ENCODE results near the gene GNL1.
"Not testable (repeated sequence)": the region's sequence is repeated elsewhere in the genome, so short reads cannot be mapped to it uniquely, and the experiment has no call there.

The GNL1 gene

DNA sequence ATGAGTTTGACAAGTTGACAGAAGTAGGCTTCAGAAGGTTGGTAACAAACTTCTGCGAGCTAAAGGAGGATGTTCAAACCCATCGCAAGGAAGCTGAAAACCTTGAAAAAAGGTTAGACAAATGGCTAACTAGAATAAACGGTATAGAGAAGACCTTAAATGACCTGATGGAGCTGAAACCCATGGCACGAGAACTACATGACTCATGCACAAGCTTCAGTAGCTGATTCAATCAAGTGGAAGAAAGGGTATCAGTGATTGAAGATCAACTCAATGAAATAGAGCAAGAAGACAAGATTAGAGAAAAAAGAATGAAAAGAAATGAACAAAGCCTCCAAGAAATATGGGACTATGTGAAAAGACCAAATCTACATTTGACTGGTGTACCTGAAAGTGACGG is 34.3 kb downstream of the GNL1 start:
- not testable (repeated sequence) for DNase-seq

DNA sequence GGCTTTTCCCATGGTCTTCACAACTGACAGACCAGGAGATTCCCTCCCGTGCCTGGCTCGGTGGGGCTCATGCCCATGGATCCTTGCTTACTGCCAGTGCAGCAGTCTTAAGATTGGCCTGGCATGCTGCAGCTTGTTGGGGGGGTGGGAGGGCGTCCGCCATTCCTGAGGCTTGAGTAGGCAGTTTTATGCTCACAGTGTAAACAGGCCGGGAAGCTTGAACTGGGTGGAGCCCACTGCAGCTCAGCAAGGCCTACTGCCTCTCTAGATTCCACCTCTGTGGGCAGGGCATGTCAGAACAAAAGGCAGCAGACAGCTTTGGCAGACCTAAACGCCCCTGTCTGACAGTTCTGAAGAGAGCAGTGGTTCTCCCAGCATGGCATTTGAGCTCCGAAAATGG is 35.2 kb downstream of the GNL1 start:
- not testable (repeated sequence) for DNase-seq

DNA sequence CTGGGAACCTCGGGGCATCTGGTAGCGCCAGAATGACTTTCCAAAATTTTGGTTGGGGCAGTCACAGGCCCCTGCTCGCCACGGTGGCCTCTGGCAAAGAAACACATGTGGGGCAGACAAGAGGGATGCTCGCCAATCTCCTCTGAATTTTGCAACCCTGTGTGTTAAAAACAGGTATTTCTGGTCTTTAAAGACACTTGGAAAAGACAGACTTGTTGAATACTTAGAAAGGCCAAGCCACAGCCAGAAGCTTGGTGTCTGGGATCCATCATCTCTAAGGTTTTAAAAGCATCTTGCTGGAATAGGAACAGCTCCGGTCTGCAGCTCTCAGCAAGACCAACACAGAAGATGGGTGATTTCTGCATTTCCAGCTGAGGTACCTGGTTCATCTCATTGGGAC is 35.8 kb downstream of the GNL1 start:
- DNase-seq: no peak

DNA sequence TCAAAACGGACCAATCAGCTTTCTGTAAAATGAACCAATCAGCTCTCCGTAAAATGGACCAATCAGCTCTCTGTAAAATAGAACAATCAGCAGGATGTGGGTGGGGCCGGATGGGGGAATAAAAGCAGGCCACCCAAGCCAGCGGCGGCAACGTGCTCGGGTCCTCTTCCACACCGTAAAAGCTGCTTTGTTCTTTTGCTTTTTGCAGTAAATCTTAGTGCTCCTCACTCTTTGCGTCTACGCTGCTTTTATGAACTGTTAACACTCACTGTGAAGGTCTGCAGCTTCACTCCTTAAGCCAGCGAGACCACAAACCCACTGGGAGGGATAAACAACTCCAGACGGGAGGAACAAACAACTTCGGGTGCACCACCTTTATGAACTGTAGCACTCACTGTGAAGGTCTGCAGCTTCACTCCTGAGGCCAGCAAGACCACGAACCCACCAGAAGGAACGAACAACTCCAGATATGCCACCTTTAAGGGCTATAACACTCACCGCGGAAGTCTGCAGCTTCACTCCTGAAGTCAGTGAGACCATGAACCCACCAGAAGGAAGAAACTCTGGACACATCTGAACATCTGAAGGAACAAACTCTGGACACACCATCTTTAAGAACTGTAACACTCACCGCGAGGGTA is 37.7 kb downstream of the GNL1 start:
- DNase-seq: not testable (repeated sequence)

DNA sequence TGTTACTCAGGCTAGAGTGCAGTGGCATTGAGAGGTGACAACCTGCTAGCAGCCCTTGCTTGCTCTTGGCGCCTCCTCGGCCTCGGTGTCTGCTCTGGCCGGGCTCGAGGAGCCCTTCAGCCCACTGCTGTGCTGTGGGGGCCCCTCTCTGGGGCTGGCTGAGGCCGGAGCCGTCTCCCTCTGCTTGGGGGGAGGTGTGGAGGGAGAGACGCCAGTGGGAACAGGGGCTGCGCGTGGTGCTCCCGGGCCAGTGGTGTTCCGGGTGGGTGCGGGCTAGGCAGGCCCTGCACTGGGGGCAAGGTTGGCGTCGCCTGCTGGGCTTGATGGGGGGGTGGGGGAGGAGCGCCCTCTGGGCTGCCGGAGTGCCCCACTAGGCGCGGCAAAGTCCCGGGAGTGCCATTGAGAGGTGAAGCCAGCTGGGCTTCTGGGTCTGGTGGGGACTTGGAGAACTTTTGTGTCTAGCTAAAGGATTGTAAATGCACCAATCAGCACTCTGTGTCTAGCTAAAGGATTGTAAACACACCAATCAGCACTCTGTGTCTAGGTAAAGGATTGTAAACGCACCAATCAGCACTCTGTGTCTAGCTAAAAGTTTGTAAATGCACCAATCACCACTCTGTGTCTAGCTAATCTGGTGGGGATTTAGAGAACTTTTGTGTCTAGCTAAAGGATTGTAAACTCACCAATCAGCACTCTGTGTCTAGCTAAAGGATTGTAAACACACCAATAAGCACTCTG is 38.4 kb downstream of the GNL1 start:
- not testable (repeated sequence) for DNase-seq

DNA sequence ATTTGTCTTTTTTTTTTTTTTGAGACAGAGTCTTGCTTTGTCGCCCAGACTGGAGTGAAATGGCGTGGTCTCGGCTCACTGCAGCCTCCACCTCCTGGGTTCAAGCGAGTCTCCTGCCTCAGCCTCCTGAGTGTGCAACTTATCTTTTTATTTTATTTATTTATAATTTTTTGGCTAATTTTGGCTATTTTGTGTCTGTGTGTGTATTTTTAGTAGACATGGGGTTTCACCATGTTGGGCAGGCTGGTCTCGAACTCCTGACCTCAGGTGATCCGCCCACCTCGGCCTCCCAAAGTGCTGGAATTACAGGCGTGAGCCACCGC is 39.6 kb downstream of the GNL1 start:
- DNase-seq: not testable (repeated sequence)

DNA sequence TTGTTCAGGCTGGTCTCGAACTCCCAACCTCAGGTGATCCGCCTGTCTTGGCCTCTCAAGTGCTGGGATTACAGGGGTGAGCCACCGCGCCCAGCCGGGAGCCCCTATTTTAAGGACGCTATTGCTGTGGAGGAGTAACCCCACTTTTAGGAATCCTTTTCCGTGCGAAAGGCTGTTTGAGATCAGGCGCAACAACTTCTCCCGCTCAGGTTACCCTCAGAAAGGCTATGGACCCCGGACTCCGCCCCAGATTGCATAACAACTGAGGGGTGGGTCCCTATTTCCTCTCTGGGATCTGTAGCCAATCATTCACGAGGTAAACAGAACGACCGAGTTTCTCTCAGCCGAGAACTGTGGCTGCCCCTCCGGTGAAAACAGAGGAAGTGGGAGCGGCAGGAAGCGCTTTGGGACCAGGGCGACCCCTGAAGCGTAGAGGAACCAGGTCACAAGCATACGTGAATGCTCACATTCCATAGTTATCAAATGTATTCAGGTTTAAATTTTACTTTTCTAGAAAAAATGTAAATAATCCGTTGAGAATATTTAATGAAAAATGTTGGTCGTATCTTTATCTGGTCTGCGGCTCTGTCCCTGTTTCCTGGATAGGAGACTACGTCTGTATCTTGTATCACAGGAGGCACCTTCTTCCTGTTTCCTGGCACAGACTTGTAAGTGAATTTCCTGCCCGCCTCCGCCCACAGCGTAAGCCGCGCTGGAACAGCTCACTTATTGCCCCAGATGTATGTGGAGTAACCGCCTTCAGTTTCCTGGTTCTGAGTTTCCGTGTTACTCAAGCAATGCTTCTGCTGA is 40.1 kb downstream of the GNL1 start:
- peak; percentile 81 for DNase-seq

DNA sequence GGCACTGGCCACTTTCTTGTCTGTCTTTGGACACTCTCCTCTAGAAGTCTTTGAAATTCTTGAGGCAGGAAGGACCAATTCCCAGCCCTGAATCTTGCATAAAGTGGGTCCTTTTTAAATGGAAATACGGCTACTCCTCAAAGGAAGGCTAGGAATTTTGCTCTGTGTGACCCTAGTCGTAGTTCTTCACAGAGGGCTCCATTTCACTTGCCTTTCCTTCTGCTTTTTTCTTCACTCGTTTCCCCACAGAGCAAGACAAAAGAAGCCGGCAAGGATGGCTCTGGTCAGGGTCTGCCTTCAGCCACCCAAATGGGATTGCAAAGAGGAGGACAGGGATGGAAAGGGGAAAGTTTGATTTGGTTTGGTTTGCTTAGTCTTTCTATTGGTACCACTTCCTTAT is 41.2 kb downstream of the GNL1 start:
- no peak for DNase-seq

DNA sequence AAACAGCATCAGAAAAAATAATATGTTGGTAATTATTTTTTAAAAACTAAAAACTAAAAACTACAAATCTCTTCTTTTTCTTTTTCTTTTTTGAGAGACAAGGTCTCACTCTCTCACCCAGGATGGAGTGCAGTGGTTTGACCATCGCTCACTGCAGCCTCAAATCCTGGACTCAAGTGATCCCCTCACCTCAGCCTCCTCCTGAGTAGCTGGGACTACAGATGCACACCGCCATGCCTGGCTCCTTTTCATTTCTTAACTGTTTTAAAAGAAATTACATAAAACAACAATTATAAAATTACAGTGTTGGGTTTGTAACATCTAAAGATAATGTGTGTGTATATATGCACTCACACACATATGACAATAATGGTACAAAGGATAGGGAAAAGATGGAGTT is 42.8 kb downstream of the GNL1 start:
- DNase-seq: no peak

DNA sequence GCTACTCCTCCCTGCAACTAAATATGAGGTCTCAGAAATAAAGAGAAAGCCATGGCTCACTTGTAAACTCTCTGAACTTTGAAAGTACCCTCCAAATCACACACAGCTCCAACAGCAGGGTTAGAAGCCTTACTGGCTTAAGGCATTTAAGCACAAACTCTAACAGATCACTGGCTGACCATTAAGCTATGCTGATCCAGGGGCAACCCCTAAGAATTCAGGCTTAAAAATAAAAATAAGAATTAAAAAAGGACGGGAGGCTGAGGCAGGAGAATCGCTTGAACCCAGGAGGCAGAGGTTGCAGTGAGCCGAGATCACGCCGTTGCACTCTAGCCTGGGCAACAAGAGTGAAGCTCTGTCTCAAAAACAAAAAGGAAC is 45.1 kb downstream of the GNL1 start:
- no peak for DNase-seq

DNA sequence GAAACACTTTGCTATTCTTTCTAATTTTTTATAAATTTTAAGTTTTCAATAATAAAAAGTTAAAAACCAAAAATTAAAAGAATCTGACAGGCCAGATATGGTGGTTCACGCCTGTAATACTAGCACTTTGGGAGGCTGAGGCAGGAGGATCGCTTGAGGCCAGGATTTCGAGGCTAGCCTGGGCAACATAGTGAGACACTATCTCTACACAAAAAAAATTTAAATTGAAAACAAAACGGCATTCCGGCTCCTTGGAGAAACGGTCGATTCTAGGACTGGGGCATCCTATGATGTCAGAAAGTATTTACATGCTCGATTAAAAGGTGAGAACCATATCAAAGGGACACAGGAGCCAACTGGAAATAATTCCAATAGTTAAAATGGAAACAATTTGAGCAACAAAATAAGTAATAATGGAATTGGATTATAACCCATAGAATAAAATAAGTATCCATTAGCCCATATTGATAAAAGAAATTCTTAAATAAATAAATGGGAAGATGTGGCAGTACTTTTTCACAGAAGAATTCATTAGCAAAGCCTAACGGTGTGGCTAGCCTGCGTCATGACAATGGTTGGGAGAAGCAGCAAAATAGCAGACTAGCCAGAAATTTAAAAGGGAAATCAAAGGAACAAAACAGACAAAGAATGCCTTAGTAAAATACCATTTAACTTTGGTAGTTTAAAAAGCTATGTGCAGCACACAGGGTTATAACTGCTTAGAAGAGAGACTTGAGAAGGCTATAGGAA is 45.7 kb downstream of the GNL1 start:
- DNase-seq: no peak

DNA sequence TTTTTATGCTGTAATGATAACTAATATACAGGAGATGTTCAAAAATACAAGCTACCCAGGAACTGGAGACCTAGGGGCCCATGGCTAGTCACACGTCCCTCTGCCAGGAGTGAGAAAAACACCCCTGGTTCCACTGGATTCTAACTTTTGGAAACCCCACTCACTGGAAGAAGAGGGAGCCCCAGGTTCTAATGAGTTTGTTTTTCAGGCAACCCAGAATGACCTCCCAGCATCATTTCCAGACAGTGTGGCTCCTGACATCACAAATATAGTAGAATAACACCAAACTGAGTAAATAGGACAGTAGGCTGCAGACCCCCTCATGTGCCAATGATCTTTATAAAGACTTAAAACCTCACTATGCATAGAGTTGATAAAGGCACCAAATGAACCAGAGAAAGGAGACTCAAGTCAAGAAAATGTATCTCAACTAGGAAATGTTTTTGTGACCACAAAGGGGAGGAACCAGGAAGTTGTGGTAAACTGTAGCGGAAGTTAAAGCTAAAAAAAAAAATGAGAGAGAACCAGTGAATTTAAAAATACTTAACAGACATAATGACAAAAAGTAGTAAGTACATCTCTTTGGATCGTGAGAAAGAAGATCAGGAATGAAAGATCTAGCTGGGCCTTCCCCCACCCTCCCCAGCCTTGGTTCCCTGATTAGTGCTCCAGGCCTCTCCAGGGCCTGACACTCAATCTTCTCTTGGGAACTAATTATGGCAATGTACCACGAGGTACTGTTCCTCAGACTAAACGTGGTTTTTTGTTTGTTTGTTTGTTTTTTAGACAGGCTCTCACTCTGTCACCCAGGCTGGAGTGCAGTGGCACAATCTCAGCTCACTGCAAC is 47.2 kb downstream of the GNL1 start:
- DNase-seq: no peak

DNA sequence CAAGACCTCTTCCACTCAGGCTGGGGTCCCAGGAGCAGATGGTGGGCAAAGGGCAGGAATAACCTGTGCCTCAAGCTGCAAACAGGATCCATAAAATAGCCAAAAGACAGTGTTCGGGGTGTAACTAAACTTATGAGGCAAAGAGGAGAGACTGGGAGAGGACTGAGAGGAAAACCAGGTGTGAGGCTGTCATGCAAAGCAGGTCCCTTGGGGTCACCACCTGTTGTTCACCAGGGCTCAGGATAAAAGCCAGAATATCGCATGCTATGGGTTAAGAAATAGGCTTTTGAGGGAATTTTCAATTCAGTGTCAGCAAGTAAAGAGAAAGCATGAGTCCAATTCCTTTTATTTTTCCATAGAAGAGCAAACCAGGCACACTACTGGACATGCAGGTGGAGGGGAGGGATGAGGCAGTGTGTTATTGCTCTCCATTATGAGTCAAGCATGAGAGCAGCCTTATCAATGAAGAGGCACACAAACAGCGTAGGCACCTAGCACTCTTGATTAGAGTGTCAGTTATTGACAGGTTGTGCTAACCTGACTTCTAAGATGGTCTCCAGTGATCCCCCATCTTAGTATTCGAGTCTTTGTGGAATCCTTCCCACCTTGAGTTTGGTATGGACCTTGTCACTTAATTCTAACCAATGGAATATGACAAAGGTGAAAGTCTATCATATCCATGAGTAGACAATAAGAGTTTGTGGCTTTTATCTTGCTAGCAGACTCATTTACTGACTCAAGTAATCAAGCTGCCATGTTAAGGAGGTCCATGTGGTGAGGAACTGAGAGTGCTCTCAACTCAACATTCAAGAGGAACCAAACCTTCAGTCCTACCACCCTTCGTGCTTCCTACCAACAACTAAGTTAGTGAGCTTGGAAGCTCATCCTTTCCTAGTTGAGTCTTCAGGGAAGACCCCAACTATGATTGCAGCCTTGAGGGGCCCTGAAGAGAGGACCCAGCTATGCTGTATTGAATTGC is 48.2 kb downstream of the GNL1 start:
- no peak for DNase-seq

DNA sequence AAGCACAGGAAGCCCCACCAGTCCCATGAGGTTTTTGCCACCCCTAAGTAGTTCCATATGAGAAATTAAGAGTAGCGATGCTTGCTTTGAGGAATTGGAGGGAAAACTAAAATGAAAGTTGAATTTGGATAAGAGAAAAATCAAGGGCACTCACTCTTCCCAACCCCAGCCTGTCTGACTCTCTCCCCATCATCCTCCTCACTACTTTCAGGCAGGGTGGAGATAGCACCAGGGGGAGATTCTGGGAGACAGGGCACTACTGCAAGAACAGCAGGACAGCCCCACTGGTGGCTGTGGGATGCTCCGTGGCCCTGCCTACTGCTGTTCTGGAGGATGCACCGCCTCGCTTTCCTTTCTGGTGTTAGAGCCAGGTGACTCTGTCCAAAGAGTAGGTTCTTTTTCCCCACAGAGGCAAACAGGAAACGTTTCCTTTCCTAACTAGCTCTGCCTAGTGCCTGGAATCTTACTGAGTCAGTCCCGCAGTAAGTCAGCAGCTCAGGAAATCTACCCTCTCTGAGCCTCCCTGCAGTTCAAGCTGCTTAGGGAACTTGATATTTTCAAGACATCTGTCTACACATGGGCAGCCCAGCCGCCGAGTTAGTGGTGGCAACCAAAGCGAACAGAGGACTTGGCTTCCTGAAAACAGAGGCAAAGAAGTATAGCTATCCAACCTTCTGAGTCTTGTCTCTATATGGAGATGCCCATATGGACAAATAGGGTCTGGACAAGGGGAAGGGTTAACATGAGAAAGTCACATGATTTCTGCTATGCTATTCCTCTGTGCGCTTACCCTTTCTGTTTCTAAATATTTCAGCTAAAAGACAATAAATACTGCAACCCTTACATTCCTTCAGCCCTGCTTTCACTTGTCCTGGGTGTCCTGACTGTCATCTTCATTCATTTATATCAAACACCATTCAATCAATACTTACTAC is 55.6 kb downstream of the GNL1 start:
- no peak for DNase-seq

DNA sequence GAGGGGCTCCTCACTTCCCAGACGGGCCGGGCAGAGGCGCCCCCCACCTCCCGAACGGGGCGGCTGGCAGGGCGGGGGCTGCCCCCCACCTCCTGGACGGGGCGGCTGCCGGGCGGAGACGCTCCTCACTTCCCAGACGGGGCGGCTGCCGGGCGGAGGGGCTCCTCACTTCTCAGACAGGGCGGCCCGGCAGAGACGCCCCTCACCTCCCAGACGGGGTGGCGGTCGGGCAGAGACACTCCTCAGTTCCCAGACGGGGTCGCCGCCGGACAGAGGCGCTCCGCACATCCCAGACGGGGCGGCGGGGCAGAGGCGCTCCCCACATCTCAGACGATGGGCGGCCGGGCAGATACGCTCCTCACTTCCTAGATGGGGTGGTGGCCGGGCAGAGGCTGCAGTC is 57.6 kb downstream of the GNL1 start:
- DNase-seq: not testable (repeated sequence)

DNA sequence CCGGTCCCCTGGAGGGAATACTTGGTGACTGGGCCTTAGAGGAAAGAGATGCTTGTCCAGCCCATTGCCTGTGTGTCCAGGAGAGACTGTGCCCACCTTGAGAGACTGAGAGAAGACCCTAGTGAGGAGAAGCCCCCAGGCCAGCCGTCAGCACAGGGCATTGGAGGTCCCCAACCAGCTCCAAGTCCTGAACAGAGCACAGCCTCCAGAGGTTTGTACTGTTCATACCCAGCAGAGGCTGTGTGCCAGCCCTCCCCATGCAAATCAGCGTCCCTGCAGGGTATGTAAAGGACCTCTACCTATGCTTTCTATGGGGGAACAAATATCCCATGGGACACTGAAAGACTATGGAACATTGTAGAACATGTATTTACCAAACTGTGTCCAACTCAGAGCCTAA is 58.6 kb downstream of the GNL1 start:
- no peak for DNase-seq

DNA sequence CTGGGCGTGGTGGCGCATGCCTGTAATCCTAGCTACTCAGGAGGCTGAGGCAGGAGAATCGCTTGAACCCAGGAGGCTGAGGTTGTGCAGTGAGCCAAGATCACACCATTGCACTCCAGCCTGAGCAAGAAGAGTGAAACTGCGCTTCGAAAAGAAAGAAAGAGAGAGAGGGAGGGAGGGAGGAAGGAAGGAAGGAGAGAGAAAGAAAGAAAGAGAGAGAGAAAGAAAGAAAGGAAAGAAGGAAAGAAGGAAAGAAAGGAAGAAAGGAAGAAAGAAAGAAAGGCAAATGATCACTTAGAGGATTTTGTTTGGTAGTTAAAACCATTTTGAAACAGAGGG is 59.1 kb downstream of the GNL1 start:
- DNase-seq: not testable (repeated sequence)

DNA sequence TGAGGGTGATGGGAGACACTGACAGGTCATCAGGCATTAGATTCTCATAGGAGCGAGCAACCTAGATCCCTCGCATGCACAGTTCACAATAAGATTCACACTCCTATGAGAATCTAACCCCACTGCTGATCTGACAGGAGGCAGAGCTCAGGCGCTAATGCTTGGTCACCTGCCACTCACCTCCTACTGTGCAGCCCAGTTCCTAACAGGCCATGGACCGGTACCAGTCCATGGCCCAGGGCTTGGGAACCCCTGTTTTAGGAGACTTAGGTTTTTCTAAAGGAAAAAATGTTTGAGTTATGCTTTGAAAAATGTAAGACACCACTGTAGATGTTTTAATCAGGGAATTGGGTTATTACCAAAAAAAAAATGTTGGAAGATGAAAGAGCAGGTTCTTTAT is 60.3 kb downstream of the GNL1 start:
- no peak for DNase-seq

DNA sequence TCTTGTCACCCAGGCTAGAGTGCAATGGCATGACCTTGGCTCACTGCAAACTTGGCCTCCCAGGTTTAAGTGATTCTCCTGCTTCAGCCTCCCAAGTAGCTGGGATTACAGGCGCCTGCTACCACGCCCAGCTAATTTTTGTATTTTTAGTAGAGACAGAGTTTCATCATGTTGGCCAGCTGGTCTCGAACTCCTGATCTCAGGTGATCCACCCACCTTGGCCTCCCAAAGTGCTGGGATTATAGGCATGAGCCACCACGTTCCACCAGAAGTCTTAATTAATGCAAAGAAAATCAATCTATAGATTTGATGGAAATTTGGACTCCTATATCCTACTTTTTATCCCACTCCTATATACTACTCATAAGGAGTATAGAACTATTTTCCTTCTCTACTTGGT is 61.2 kb downstream of the GNL1 start:
- DNase-seq: not testable (repeated sequence)

DNA sequence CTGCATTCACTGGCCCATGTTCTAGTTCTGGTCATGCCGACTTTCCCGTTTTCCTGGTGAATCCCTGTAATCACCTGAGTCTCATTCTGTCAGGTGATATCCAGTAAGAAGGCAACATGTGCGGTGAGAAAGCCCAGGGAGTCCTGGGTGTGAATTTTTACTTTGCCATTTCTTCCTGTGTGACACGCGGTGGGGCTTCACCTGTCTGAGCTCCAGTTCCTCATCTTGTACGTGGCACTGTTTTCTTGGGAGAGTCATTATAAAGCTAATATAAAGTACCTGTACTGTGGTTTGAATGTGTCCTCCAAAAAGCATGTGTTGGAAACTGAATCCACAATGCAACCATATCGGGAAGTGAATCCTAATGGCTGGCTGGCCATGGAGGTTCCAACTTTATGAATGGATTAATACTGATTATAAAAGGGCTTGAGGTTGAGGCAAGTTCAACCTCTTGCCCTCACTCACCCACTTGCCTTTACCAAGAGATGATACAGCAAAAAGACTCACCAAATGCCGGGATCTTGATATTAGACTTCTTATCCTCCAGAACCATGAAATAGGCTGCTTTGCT is 61.9 kb downstream of the GNL1 start:
- no peak for DNase-seq

Measured in kidney glomerular epithelial cell (primary cell).